ENCODE data around the gene BARHL2. TPM values are rescaled to one million over a fixed set of nuclear protein-coding genes. Genes with fewer than 3 reads are reported as not detected.

Gene BARHL2
- total RNA-seq = not detected

GRCh38 chr1:90716552-90717355, at the start of gene BARHL2:
TSS of gene BARHL2 (minus strand) at chr1:90717302. CDS start at chr1:90717195, 107 bp downstream.
- TF ChIP-seq CTCF (IDR thresholded peaks at IDR 0.05) = no peak
- TF ChIP-seq POLR2AphosphoS5 (IDR thresholded peaks at IDR 0.05) = no peak
- no peak for TF ChIP-seq EP300 (IDR thresholded peaks at IDR 0.05; ENCODE audit: low read depth)
- TF ChIP-seq POLR2A (IDR thresholded peaks at IDR 0.05) = no peak
- WGBS, 2 donors (ENCODE audit: low coverage in 1 of 2) = 10 to 14% methylated on average over 13 to 58 of the region's 58 CpGs
- Histone ChIP-seq H3K36me3 (no peaks in the 10 kb centered on the region), H3K9me3 (no peaks in the 10 kb centered on the region), H3K4me1 (peaks cover 3 to 28% (median 19%) of the 10 kb centered on the region in 4 donors), H3K4me3 (peak within 1 kb of the TSS in 3 of 4 donors; percentile 20 to 55 (median 41)), H3K27ac (no peak within 1 kb of the TSS), H3K27me3 (peaks cover 100% of the 10 kb centered on the region)
- in situ Hi-C loops (cut with MboI; ENCODE audit: low pct_ligation_motif_present in 1 of 4, low pct_unique_long_range_greater_than_20kb in 1 of 4, low sequenced_read_pairs in 3 of 4) = no loop called here
- intact Hi-C loops (cut with DNase I; ENCODE audit: low total_unique reads) = no loop called here
- DNase-seq = no peak

GRCh38 chr1:90763930-90764329, 46.8 kb upstream of the BARHL2 start:
- TF ChIP-seq POLR2A (IDR thresholded peaks at IDR 0.05) (no peak), CTCF (IDR thresholded peaks at IDR 0.05) (no peak), POLR2AphosphoS5 (IDR thresholded peaks at IDR 0.05) (no peak), EP300 (IDR thresholded peaks at IDR 0.05; ENCODE audit: low read depth) (no peak)
- in situ Hi-C loops (cut with MboI; ENCODE audit: low pct_ligation_motif_present in 1 of 4, low pct_unique_long_range_greater_than_20kb in 1 of 4, low sequenced_read_pairs in 3 of 4) (no loop called here), intact Hi-C loops (cut with DNase I; ENCODE audit: low total_unique reads) (no loop called here)
- 73 to 81% methylated on average over 5 to 6 of the region's 6 CpGs for WGBS, 2 donors (ENCODE audit: low coverage in 1 of 2)
- Histone ChIP-seq H3K27ac (no peak overlapping the region), H3K9me3 (no peaks in the 10 kb centered on the region), H3K36me3 (no peaks in the 10 kb centered on the region), H3K4me3 (no peak overlapping the region), H3K4me1 (no peaks in the 10 kb centered on the region), H3K27me3 (peaks cover 42% of the 10 kb centered on the region)
- DNase-seq = no peak

GRCh38 chr1:90763506-90763905, 46.4 kb upstream of the BARHL2 start:
- peaks cover 46% of the 10 kb centered on the region for H3K27me3 ChIP-seq
- intact Hi-C loops (cut with DNase I; ENCODE audit: low total_unique reads) = no loop called here
- DNase-seq = no peak
- no peaks in the 10 kb centered on the region for H3K36me3 ChIP-seq
- no peak overlapping the region for H3K4me3 ChIP-seq
- TF ChIP-seq POLR2AphosphoS5 (IDR thresholded peaks at IDR 0.05) (no peak), POLR2A (IDR thresholded peaks at IDR 0.05) (no peak), CTCF (IDR thresholded peaks at IDR 0.05) (no peak), EP300 (IDR thresholded peaks at IDR 0.05; ENCODE audit: low read depth) (no peak)
- H3K27ac ChIP-seq = no peak overlapping the region
- in situ Hi-C loops (cut with MboI; ENCODE audit: low pct_ligation_motif_present in 1 of 4, low pct_unique_long_range_greater_than_20kb in 1 of 4, low sequenced_read_pairs in 3 of 4) = no loop called here
- no peaks in the 10 kb centered on the region for H3K9me3 ChIP-seq
- H3K4me1 ChIP-seq = no peaks in the 10 kb centered on the region
- WGBS, 2 donors (ENCODE audit: low coverage in 1 of 2) = 61 to 63% methylated on average over 2 to 3 of the region's 3 CpGs

- Histone ChIP-seq H3K27ac (no peak overlapping the region), H3K36me3 (no peaks in the 10 kb centered on the region), H3K4me1 (no peaks in the 10 kb centered on the region), H3K4me3 (no peak overlapping the region), H3K27me3 (peaks cover 53% of the 10 kb centered on the region), H3K9me3 (no peaks in the 10 kb centered on the region)
- no peak for DNase-seq
- in situ Hi-C loops (cut with MboI; ENCODE audit: low pct_ligation_motif_present in 1 of 4, low pct_unique_long_range_greater_than_20kb in 1 of 4, low sequenced_read_pairs in 3 of 4) = no loop called here
- 51 to 56% methylated on average over 7 to 12 of the region's 12 CpGs for WGBS, 2 donors (ENCODE audit: low coverage in 1 of 2)
- TF ChIP-seq POLR2AphosphoS5 (IDR thresholded peaks at IDR 0.05) (no peak), POLR2A (IDR thresholded peaks at IDR 0.05) (no peak), EP300 (IDR thresholded peaks at IDR 0.05; ENCODE audit: low read depth) (no peak), CTCF (IDR thresholded peaks at IDR 0.05) (no peak)
- intact Hi-C loops (cut with DNase I; ENCODE audit: low total_unique reads) = no loop called here
Observed at GRCh38 chr1:90761781-90762589, 44.9 kb upstream of the BARHL2 start.
